GM21526 (cell line): ENCODE data around the gene RASL11A.
"Not testable (repeated sequence)": the region's sequence is repeated elsewhere in the genome, so short reads cannot be mapped to it uniquely, and the experiment has no call there.

Experiments used
- ATAC-seq: cut with Tn5 transposase; IDR thresholded peaks from one replicate; pipeline ENCODE4 v1.9.1; 2021; ENCODE audit warnings: moderate library complexity; ENCODE audit not compliant: unreplicated experiment, low FRiP score

Gene RASL11A

GRCh38 chr13:27296496-27296895, 25.9 kb downstream of the RASL11A start:
- ATAC-seq, result no peak

- ATAC-seq, result no peak
Measured at GRCh38 chr13:27298849-27299248, 28.2 kb downstream of the RASL11A start.

- not testable (repeated sequence) for ATAC-seq
Measured at GRCh38 chr13:27300406-27300805, 29.8 kb downstream of the RASL11A start.

GRCh38 chr13:27300941-27301586, 30.4 kb downstream of the RASL11A start:
- ATAC-seq, result no peak

GRCh38 chr13:27302643-27303262, 32.1 kb downstream of the RASL11A start:
- ATAC-seq, result no peak

GRCh38 chr13:27304099-27304498, 33.5 kb downstream of the RASL11A start:
- no peak for ATAC-seq

GRCh38 chr13:27304611-27305010, 34.0 kb downstream of the RASL11A start:
- ATAC-seq, result no peak

GRCh38 chr13:27306364-27306763, 35.7 kb downstream of the RASL11A start:
- ATAC-seq, result no peak

GRCh38 chr13:27308941-27309340, 38.3 kb downstream of the RASL11A start:
- no peak for ATAC-seq

- ATAC-seq, result no peak
Measured at GRCh38 chr13:27309401-27309958, 38.9 kb downstream of the RASL11A start.

GRCh38 chr13:27309967-27310598, 39.5 kb downstream of the RASL11A start:
- ATAC-seq, result no peak

GRCh38 chr13:27310946-27311345, 40.3 kb downstream of the RASL11A start:
- ATAC-seq, result no peak

- no peak for ATAC-seq
Measured at GRCh38 chr13:27311518-27312210, 41.0 kb downstream of the RASL11A start.

GRCh38 chr13:27313770-27314169, 43.1 kb downstream of the RASL11A start:
- no peak for ATAC-seq

GRCh38 chr13:27319404-27319803, 48.8 kb downstream of the RASL11A start:
- no peak for ATAC-seq

- no peak for ATAC-seq
Measured at GRCh38 chr13:27321468-27322431, 51.1 kb downstream of the RASL11A start.

- ATAC-seq, result not testable (repeated sequence)
Measured at GRCh38 chr13:27322443-27322842, 51.8 kb downstream of the RASL11A start.
